Astrocyte of the cerebellum (primary cell): ENCODE measurements around the gene ZNF774.

Experiments
- DNase-seq: peaks from one replicate; pipeline ENCODE4 v3.0.0-alpha.2; 2011; ENCODE audit warnings: low read depth
- H3K4me3 ChIP-seq: 2 replicates; pipeline ENCODE4 v1.5.1; 2011; ENCODE audit warnings: mild to moderate bottlenecking, low read depth, low read length, moderate library complexity
- in situ Hi-C: cut with HindIII; loops from 2 replicates; pipeline ENCODE4 v1.10.0; 2017; ENCODE audit warnings: low sequenced_read_pairs
- TF ChIP-seq, protein P1 (sequence below): IDR thresholded peaks from 2 replicates; pipeline ENCODE4 v1.5.1; 2012; ENCODE audit warnings: low read length, low read depth, moderate library complexity, mild to moderate bottlenecking; ENCODE audit errors: missing control alignments

The ZNF774 gene

DNA sequence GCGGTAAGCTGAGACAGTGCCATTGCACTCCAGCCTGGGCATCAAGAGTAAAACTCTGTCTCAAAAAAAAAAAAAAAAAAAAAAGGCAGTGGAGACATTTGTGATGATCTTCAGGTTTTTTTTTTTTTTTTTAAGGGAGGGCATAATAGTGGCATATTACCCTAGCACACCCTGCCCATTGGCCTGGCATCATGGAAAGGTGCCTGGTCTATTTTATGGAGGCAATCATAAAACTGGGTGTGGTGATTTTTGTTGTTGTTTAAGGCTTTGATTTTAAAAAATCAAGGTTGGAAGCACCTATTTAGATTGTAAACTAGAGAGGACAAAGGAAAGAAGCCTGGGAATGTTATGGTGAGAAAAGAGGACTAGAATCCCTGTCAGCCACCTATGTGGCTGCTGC lies 42.0 kb downstream of the ZNF774 start:
- in situ Hi-C loops: no loop called here
- TF ChIP-seq, protein P1, sequence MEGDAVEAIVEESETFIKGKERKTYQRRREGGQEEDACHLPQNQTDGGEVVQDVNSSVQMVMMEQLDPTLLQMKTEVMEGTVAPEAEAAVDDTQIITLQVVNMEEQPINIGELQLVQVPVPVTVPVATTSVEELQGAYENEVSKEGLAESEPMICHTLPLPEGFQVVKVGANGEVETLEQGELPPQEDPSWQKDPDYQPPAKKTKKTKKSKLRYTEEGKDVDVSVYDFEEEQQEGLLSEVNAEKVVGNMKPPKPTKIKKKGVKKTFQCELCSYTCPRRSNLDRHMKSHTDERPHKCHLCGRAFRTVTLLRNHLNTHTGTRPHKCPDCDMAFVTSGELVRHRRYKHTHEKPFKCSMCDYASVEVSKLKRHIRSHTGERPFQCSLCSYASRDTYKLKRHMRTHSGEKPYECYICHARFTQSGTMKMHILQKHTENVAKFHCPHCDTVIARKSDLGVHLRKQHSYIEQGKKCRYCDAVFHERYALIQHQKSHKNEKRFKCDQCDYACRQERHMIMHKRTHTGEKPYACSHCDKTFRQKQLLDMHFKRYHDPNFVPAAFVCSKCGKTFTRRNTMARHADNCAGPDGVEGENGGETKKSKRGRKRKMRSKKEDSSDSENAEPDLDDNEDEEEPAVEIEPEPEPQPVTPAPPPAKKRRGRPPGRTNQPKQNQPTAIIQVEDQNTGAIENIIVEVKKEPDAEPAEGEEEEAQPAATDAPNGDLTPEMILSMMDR: no peak
- DNase-seq: no peak
- no peak overlapping the region for H3K4me3 ChIP-seq

DNA sequence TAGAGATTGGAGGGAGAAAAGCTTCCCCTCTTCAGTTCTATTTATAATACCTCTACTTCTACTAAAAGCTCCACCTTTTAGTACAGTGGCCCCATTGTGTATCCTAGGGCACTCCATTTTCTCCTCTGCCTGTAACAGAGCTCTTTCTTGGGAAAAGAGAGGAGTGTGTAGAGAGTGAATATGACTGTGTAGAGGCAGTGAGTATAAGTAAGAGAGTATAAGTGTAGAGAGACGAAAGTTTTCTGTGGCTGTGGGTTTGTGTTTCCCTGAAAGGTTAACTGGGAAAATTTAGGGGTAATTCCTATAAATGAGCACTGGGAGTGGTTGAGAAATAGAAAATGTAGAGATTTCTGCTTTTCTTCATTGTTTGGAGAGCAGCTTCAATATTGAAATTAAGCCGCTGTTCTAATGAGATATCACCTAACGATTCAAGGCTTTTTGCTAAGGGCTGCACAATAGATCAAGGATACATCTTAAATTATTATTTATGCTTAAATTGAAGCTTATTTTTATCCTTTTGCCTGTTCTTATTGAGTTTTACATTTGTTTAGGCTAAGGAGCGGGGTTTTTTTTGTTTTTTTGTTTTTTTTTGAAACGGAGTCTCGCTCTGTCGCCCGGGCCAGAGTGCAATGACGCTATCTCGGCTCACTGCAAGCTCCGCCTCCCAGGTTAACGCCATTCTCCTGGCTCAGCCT lies 42.8 kb downstream of the ZNF774 start:
- TF ChIP-seq, protein P1: no peak
- H3K4me3 ChIP-seq: no peak overlapping the region
- in situ Hi-C loops: no loop called here
- DNase-seq: no peak

DNA sequence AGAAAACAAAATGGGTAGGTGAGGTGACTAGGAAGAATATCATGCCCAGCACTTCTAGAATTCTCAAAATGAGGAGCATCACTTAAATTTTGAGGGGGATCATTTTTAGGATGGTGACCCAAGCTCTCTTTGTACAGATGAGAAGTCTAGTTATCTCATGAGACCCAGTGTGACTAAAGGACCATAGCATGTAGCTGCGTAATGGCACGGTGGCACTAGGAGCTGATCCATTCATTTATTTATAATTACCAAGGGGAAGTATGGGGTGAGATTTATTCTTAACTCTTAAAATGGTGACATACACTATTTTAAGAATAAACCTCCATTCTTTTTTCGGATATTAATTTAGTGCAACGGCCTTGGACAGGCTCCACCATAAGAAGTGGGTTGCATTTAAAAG lies 44.2 kb downstream of the ZNF774 start:
- H3K4me3 ChIP-seq: no peak overlapping the region
- DNase-seq: no peak
- TF ChIP-seq, protein P1: no peak
- in situ Hi-C loops: no loop called here

DNA sequence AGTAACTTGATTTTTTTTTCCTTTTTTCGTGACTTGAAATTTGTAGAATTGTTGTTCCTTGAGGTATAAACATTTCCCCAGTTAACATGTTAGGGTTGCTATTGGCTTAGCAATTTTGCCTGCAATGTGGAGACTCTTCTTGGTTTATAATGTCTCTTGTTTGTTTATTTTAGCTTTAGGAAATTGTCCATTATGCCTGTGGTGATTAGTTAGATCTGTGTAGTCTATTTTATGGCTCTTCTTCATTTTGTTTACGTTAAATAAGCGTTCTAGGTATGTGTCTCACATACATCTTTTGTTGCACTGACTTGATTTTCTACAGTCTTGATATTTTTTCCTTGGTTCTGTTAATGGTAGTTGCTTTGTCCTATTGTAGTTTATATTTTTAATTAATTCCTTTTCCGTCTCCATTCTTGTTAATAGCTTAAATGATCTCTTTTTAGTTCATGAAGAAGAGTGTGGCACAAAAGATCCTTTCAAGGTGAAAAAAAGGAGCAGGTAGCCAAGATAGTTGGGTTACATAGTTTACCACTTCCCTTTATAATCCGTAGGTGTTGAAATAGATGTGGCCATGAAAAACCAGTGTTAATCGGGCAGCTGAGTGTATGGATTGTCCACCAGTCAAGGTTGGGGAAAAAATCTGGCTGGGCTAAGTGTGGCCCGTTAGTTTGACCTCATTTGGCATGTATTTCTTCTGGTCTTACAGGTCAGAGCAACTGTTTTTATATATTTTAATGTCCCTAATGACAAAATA lies 48.1 kb downstream of the ZNF774 start:
- DNase-seq: no peak
- H3K4me3 ChIP-seq: no peak overlapping the region
- TF ChIP-seq, protein P1: no peak
- in situ Hi-C loops: no loop called here

DNA sequence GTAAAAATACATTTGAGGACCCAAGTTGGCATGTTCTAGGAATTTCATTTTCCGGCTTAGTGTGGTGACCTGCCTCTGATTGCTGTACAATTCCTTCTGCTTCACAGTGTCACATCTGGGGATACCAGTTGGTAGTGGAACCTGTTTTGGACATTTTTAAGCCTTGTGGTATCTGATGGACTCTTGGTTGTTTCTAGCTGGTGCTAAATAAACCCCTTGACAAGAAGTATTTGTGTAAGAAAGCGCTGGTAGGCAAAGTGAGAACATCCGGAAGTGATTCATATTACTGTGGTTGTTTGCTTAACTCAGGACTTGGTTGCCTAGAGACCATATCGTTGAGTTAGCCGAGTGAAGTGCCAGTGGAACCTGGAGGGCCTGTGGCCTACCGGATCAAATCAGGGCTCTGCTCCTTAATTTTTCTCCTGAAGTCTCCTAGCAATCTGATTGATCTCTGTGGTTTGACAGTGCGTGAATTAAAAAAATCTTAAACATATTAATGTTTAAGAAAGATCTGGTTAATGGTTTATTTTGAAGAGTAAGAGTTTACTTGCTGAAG lies 48.8 kb downstream of the ZNF774 start:
- in situ Hi-C loops: no loop called here
- H3K4me3 ChIP-seq: no peak overlapping the region
- TF ChIP-seq, protein P1: no peak
- DNase-seq: peak; percentile 91

DNA sequence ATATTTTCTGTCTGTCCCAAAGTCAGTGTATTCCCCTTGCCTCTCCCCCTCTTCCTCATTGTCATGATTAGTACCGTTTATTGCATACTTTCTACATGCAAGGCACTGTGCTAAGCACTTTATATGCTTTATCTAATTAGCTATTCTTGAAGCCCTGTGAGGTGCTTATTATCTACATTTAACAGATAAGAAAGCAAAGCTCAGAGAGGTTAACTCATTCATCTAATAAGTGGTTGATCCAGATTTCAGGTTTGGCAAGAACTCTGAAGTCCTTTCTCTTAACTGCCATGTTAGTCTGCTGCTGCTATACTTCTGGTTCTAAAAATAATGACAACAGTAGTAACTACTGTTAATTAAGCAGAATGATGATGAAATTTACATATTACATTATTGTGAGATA lies 49.4 kb downstream of the ZNF774 start:
- H3K4me3 ChIP-seq: no peak overlapping the region
- no peak for DNase-seq
- in situ Hi-C loops: no loop called here
- TF ChIP-seq, protein P1: no peak
